Suppressor macrophage treated with lipopolysaccharide for 1 hour (primary cell): ENCODE data around the gene PNMT.
A peak's percentile ranks its signal among the peaks of the same experiment; 100 is the strongest.
"Not testable (repeated sequence)": the region's sequence is repeated elsewhere in the genome, so short reads cannot be mapped to it uniquely, and the experiment has no call there.

Experiments used
- DNase-seq, 3 donors: peaks; one replicate each; pipeline ENCODE4 v3.0.0-alpha.2; 2020 to 2022

PNMT gene

GRCh38 chr17:39688945-39689344 is 20.7 kb downstream of the PNMT start:
- no peak for DNase-seq

- no peak for DNase-seq
Measured at GRCh38 chr17:39694593-39694992, 26.3 kb downstream of the PNMT start.

- DNase-seq = no peak
Measured at GRCh38 chr17:39695089-39695474, 26.8 kb downstream of the PNMT start.

- DNase-seq = no peak
Measured at GRCh38 chr17:39696731-39697130, 28.5 kb downstream of the PNMT start.

GRCh38 chr17:39697961-39698360 is 29.7 kb downstream of the PNMT start:
- DNase-seq = no peak

GRCh38 chr17:39699157-39699817 is 31.0 kb downstream of the PNMT start:
- DNase-seq = not testable (repeated sequence)

GRCh38 chr17:39699818-39700147 is 31.5 kb downstream of the PNMT start, which contains the start of gene ERBB2:
TSS of gene ERBB2 (plus strand) at chr17:39700064. CDS start at chr17:39700239, 175 bp downstream.
- DNase-seq = peak in 1 of 3 donors; percentile 52

- no peak for DNase-seq
Measured at GRCh38 chr17:39700148-39700987, 32.1 kb downstream of the PNMT start.

GRCh38 chr17:39701012-39701783 is 32.9 kb downstream of the PNMT start:
- no peak for DNase-seq

DNA sequence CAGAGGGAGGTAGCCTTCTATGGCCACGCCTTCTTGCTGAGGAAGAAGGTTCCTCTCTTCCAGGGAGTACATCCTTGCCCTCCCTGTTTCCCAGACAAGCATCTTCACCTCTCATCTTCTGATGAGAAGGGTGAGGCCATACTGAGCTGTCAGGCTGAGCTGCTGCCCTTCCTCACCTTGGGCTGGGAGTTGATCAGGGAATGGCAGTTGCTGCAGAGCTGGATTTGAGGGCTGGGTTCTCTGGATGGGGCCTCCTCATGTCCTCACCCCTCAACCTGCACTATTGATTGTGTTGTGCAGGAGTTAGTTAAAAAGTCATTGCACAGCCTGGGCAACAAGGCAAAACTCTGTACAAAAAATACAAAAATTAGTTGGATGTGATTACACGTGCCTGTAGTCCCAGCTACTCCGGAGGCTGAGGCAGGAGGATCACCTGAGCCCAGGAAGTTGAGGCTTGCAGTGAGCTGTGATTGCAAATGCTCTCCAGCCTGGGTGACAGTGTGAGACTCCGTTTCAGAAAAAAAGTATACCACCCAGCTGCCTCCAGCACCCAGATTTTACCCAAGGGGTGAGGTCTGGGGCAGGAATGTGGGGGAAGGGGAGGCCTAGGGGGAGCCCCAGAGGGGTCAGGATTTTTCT is 33.6 kb downstream of the PNMT start:
- no peak for DNase-seq

DNA sequence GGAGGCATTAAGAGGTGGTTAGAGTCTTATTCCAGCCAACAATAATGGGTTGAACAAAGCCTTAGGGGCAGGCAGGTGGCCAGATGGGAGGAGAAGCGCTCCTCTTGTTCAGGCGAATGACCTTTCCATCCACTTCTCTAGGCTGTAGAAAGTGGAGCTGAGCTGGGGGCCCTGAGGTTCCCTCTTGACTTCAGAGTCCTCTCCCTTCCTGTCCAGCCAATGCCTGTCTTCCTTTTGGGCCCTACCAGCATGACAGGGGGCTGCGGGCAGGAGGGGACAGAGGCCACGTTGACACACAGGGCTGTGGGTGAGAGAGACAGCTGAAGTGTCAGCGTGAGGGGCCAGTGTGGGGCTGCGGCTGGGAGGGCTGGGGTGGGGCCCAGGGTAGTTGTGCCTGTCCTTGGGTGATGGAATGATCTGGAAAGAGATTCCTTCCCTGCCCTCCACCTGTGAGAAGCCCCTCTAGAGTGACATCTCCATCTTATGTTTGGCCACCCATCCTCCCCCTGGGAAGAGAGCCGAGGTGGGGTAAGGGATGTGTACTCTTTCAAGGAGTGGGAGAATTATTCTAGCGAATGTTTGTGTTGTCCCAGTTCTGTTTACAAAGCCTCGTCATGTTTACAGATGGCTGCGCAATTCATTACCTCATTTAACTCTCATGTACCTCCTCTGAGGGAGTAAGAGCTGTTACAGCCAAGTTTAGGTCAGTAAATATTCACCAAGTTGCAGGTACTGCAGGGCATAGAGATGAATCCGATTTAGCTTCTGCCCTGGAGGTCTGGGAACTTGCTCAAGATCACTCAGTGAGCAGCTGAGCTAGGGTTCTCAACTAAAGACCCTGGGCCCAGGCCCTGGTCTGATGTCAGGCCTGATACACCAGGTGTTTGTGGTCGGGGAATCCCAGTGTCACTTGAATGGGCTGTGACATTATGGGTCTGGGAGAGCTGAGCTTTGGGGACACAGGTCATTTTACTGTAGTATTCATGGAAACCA is 34.9 kb downstream of the PNMT start:
- no peak for DNase-seq

- DNase-seq = no peak
Measured at GRCh38 chr17:39703913-39704312, 35.7 kb downstream of the PNMT start.

DNA sequence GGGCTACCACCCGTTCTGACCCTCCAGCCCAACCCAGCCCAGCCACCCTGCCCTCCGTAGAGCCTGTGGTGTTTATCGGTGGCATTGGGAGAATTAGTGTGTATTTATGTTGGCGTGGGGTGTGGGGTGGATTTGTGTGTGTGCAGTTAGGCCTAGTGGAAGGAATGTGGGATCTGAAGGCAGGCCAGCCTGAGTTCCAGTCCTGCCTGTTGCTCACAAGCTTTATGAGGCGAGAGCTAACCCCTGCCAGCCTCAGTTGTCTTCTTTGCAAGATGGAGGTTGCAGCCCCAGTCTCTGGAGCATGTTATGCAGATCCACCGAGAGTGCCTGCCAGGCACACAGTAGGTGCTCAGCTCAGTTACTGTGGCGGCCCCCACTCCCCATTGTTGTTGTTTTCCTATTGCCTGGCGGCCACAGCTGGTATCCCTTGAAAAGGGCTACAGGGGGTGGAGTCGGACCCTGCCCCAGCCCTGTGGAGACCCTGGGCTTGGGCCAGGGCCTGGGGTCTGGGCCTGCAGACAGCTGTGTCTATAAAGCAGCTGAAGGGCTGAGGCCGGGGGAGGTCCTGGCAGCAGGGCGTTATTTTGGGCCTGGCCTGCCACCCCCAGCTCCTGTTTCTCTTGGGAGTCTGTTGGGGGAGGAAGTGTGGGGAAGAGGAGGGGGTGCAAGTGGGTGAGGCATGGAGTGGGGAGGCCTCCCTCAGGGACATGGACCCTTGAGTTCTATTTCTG is 36.7 kb downstream of the PNMT start:
- DNase-seq = no peak

- DNase-seq = no peak
Measured at GRCh38 chr17:39705786-39706348, 37.6 kb downstream of the PNMT start.

GRCh38 chr17:39706383-39706782 is 38.1 kb downstream of the PNMT start:
- DNase-seq = no peak

GRCh38 chr17:39706921-39707337 is 38.7 kb downstream of the PNMT start:
- DNase-seq = no peak

DNA sequence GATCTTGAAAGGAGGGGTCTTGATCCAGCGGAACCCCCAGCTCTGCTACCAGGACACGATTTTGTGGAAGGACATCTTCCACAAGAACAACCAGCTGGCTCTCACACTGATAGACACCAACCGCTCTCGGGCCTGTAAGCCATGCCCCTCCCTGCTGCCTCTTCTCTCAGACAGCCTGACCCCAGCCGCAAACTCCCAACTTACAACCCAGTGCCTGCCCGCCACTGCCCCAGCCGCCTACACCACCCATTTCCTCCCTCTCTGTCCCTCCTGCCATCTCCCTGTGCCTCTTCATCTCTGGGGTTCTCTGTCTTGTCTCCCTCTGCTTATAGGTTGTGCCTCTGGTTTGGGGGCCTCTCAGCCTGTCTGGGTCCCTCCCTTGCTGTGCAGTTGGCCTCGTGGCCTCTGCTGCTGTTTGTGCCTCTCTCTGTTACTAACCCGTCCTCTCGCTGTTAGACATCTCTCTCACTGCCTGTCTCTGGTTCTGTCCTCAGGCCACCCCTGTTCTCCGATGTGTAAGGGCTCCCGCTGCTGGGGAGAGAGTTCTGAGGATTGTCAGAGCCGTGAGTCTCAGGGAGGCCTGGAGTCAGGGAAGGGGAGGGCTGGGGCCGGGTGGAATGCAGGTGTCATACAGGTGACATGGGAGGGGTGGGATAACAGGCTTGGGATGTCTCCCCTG is 41.2 kb downstream of the PNMT start:
- no peak for DNase-seq

GRCh38 chr17:39709998-39710964 is 42.0 kb downstream of the PNMT start:
- DNase-seq = no peak

DNA sequence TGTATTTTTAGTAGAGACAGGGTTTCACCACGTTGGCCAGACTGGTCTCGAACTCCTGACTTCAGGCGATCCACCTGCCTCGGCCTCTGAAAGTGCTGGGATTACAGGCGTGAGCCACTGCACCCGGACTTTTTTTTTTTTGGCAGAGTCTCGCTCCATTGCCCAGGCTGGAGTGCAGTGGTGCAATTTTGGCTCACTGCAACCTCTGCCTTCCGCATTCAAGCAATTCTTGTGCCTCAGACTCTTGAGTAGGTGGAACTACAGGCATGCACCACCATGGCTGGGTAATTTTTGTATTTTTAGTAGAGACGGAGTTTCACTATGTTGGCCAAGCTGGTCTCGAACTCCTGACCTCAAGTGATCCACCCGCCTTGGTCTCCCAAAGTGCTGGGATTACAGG is 42.8 kb downstream of the PNMT start:
- DNase-seq = not testable (repeated sequence)
